ENCODE results near the gene ERI3. TPM values are rescaled to one million over a fixed set of nuclear protein-coding genes. Genes with fewer than 3 reads are reported as not detected.
A peak's percentile ranks its signal among the peaks of the same experiment; 100 is the strongest.

Gene ERI3
- total and polyA plus RNA-seq, 2 donors from 2014 or later: 60.4 to 126 TPM

DNA sequence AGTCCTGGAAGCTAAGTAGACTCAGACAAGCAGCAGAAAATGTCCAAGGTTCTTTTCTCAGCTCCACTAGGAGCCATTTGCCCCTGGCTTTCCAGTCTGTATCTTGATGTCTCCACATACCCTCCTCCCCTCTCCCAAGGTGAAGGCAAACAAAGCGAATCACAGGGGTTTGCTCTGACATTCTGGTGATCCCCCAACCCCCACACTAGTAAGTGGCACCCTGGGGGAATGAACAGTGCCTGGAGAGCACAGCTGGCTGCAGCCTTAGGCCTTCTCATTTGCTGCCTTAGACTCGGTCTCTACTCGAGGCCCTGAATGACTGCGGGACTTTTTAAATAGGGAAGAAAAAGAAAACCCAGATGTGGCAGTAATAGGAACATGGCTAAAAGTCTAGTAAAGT, 15.3 kb downstream of the ERI3 start:
- intact Hi-C loops (cut with DNase I): no loop called here
- Histone ChIP-seq H3K36me3 (ENCODE audit: control insufficient read depth in 2 of 3, insufficient read depth in 3 of 3, low read length in 3 of 3) (peaks cover 0 to 11% (median 6%) of the 10 kb centered on the region in 3 donors), H3K27me3 (ENCODE audit: control insufficient read depth, insufficient read depth, low read length) (no peaks in the 10 kb centered on the region), H3K4me3 (ENCODE audit: low read length in 3 of 3) (no peak overlapping the region), H3K27ac (ENCODE audit: low read depth in 2 of 2, low read length in 2 of 2) (no peak overlapping the region), H3K9ac (ENCODE audit: low read length in 3 of 3) (no peak overlapping the region), H3K4me1 (ENCODE audit: control insufficient read depth in 2 of 3, insufficient read depth in 2 of 3, low read depth in 1 of 3, low read length in 3 of 3) (peaks cover 0 to 7% (median 0%) of the 10 kb centered on the region in 3 donors), H3K9me3 (ENCODE audit: control insufficient read depth in 2 of 3, insufficient read depth in 1 of 3, low read length in 3 of 3) (peaks cover 0 to 6% (median 0%) of the 10 kb centered on the region in 3 donors)
- no peak for DNase-seq
- TF ChIP-seq, protein P1, sequence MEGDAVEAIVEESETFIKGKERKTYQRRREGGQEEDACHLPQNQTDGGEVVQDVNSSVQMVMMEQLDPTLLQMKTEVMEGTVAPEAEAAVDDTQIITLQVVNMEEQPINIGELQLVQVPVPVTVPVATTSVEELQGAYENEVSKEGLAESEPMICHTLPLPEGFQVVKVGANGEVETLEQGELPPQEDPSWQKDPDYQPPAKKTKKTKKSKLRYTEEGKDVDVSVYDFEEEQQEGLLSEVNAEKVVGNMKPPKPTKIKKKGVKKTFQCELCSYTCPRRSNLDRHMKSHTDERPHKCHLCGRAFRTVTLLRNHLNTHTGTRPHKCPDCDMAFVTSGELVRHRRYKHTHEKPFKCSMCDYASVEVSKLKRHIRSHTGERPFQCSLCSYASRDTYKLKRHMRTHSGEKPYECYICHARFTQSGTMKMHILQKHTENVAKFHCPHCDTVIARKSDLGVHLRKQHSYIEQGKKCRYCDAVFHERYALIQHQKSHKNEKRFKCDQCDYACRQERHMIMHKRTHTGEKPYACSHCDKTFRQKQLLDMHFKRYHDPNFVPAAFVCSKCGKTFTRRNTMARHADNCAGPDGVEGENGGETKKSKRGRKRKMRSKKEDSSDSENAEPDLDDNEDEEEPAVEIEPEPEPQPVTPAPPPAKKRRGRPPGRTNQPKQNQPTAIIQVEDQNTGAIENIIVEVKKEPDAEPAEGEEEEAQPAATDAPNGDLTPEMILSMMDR (IDR thresholded peaks at IDR 0.05; ENCODE audit: borderline replicate concordance, extremely low read depth, insufficient read depth): no peak
- no peak for FAIRE-seq

DNA sequence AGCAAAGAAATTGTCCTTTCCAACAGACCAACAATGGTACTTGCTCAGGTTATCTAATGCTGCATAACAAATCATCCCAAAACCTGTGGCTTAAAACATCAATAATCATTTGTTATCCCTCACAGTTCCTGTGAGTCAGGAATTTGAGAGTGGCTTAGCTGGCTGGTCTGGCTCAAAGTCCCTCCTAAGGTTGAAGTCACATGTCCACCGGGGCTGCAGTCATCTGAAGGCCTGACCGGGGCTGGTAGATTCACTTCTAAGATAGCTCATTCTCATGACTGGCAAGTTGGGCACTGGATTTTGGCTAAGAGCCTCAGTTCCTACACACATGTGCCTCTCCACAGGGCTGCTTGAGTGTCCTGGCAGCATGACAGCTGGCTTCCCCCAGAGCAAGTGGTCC, 16.9 kb downstream of the ERI3 start:
- no peaks in the 10 kb centered on the region for H3K27me3 ChIP-seq (ENCODE audit: control insufficient read depth, insufficient read depth, low read length)
- no peak overlapping the region for H3K9ac ChIP-seq (ENCODE audit: low read length in 3 of 3)
- no peak for DNase-seq
- H3K9me3 ChIP-seq (ENCODE audit: control insufficient read depth in 2 of 3, insufficient read depth in 1 of 3, low read length in 3 of 3): peaks cover 0 to 6% (median 0%) of the 10 kb centered on the region in 3 donors
- H3K36me3 ChIP-seq (ENCODE audit: control insufficient read depth in 2 of 3, insufficient read depth in 3 of 3, low read length in 3 of 3): peaks cover 2 to 14% (median 9%) of the 10 kb centered on the region in 3 donors
- no peak for FAIRE-seq
- TF ChIP-seq, protein P1 (IDR thresholded peaks at IDR 0.05; ENCODE audit: borderline replicate concordance, extremely low read depth, insufficient read depth): no peak
- no peak overlapping the region for H3K4me3 ChIP-seq (ENCODE audit: low read length in 3 of 3)
- no peak overlapping the region for H3K27ac ChIP-seq (ENCODE audit: low read depth in 2 of 2, low read length in 2 of 2)
- H3K4me1 ChIP-seq (ENCODE audit: control insufficient read depth in 2 of 3, insufficient read depth in 2 of 3, low read depth in 1 of 3, low read length in 3 of 3): peaks cover 0 to 9% (median 0%) of the 10 kb centered on the region in 3 donors
- intact Hi-C loops (cut with DNase I): no loop called here

DNA sequence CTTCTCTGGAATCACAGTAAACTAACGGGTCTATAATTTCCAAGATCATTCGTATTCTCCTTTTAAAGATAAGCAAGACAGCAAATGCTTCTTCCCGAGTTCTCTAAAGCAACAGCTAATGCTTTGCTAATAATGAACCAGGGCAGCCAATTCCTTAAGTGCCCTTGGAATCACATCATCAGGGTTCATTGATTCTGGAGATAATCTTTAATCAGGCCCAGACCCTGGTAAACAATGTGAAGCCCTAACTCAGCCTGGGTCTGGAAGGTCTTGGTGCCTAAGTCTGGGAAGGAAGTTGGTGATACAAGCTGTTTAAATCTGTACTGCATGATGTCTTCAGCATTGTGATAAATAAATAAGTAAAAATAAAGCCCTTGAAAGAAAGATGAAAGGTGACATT, 18.4 kb downstream of the ERI3 start:
- TF ChIP-seq, protein P1 (IDR thresholded peaks at IDR 0.05; ENCODE audit: borderline replicate concordance, extremely low read depth, insufficient read depth): no peak
- peaks cover 0 to 9% (median 0%) of the 10 kb centered on the region in 3 donors for H3K4me1 ChIP-seq (ENCODE audit: control insufficient read depth in 2 of 3, insufficient read depth in 2 of 3, low read depth in 1 of 3, low read length in 3 of 3)
- H3K36me3 ChIP-seq (ENCODE audit: control insufficient read depth in 2 of 3, insufficient read depth in 3 of 3, low read length in 3 of 3): peaks cover 2 to 14% (median 9%) of the 10 kb centered on the region in 3 donors
- DNase-seq: peak in 1 of 5 donors; percentile 24
- H3K4me3 ChIP-seq (ENCODE audit: low read length in 3 of 3): peak overlapping the region in 2 of 3 donors; percentile 31 to 40
- H3K9me3 ChIP-seq (ENCODE audit: control insufficient read depth in 2 of 3, insufficient read depth in 1 of 3, low read length in 3 of 3): peaks cover 0 to 6% (median 0%) of the 10 kb centered on the region in 3 donors
- no peak overlapping the region for H3K9ac ChIP-seq (ENCODE audit: low read length in 3 of 3)
- H3K27me3 ChIP-seq (ENCODE audit: control insufficient read depth, insufficient read depth, low read length): no peaks in the 10 kb centered on the region
- H3K27ac ChIP-seq (ENCODE audit: low read depth in 2 of 2, low read length in 2 of 2): no peak overlapping the region
- intact Hi-C loops (cut with DNase I): no loop called here
- FAIRE-seq: no peak

DNA sequence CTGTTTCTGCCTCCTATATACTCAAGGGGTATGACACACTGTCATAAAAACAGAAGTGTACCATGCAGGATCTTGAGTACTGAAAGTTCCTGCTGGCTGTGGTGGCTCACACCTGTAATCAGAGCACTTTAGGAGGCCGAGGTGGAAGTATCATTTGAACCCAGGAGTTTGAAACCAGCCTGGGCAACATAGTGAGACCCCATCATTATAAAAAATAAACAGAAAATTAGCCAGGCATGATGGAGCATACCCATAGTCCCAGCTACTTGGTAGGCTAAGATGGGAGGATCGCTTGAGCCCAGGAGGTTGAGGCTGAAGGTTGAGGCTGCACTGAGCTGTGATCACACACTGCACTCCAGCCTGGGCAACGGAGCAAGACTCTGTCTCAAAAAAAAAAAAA, 20.1 kb downstream of the ERI3 start:
- Histone ChIP-seq H3K4me1 (ENCODE audit: control insufficient read depth in 2 of 3, insufficient read depth in 2 of 3, low read depth in 1 of 3, low read length in 3 of 3) (peaks cover 0 to 9% (median 0%) of the 10 kb centered on the region in 3 donors), H3K36me3 (ENCODE audit: control insufficient read depth in 2 of 3, insufficient read depth in 3 of 3, low read length in 3 of 3) (peaks cover 2 to 14% (median 9%) of the 10 kb centered on the region in 3 donors), H3K9ac (ENCODE audit: low read length in 3 of 3) (no peak overlapping the region), H3K27ac (ENCODE audit: low read depth in 2 of 2, low read length in 2 of 2) (no peak overlapping the region), H3K27me3 (ENCODE audit: control insufficient read depth, insufficient read depth, low read length) (no peaks in the 10 kb centered on the region), H3K9me3 (ENCODE audit: control insufficient read depth in 2 of 3, insufficient read depth in 1 of 3, low read length in 3 of 3) (peaks cover 0 to 6% (median 0%) of the 10 kb centered on the region in 3 donors), H3K4me3 (ENCODE audit: low read length in 3 of 3) (peak overlapping the region in 1 of 3 donors; percentile 9)
- DNase-seq: no peak
- FAIRE-seq: no peak
- intact Hi-C loops (cut with DNase I): no loop called here
- TF ChIP-seq, protein P1 (IDR thresholded peaks at IDR 0.05; ENCODE audit: borderline replicate concordance, extremely low read depth, insufficient read depth): no peak

Measured in kidney (tissue), 14 donors.